HG03280 (cell line): Measurements from ENCODE around the gene TBC1D32.
"Not testable (repeated sequence)": the region's sequence is repeated elsewhere in the genome, so short reads cannot be mapped to it uniquely, and the experiment has no call there.

Experiments used
- ATAC-seq: cut with Tn5 transposase; IDR thresholded peaks from one replicate; pipeline ENCODE4 v1.9.1; 2021; ENCODE audit warnings: mild to moderate bottlenecking, moderate library complexity; ENCODE audit not compliant: unreplicated experiment

TBC1D32 gene

DNA sequence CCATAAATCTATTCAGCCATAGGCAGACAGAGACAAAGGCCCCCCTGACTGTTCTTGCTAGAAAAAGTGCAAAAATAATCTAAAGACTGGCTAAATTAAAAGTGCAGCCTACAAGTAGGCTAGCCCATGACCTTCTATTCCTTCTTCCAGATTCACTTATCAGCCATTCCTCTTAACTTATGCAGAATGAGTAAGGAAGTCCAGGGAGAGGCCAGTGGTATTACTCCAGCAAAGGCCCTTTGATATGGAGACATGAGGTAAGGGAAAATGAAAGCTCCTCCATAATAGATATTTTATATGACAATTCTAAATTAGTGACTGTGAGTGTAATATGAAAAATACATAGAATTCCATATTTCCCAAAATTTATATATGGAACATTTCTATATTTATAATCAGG, 199.4 kb downstream of the TBC1D32 start:
- ATAC-seq = no peak

DNA sequence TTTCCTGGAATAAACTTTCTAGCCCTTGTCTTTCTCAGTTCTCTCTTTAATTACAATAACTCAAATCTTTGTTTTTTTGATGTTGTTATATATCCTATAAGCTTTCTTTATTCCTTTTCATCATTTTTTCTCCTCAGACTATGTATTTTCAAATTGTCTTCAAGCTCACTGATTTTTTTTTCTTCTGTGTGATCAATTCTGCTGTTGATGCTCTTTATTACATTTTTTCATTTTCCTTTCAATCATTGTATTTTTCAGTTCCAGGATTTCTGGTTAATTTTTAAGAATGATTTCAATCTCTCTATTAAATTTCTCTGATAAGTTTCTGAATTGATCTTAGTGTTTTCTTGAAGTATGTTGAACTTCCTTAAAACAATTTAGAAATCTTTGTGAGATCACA, 209.7 kb downstream of the TBC1D32 start:
- no peak for ATAC-seq

DNA sequence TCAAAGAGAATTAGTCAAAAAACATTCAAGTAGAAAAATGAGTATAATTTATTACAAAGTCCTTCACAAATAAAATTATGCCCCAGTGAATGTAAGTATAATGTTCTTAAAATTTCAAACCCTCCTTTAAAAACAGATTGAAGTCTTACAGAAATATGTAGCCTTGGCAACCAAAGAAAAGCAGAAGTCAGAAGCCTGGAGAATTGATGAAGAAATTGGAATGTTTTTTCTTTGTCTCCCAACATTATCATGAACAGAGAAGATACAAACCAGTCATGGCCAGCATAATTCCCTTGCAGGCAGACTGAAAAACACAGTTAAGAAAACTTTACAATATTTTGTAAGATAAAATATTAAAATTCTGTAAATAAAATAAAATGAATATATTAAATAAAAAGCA, 221.9 kb downstream of the TBC1D32 start:
- ATAC-seq = no peak

- no peak for ATAC-seq
Observed at GRCh38 chr6:121110733-121111132, 223.5 kb downstream of the TBC1D32 start.

GRCh38 chr6:121106962-121107361, 227.3 kb downstream of the TBC1D32 start:
- ATAC-seq = no peak

GRCh38 chr6:121105461-121105860, 228.8 kb downstream of the TBC1D32 start:
- ATAC-seq = no peak

GRCh38 chr6:121093928-121094327, 240.4 kb downstream of the TBC1D32 start:
- ATAC-seq = no peak

GRCh38 chr6:121090492-121090891, 243.8 kb downstream of the TBC1D32 start:
- ATAC-seq = no peak

GRCh38 chr6:121086876-121087275, 247.4 kb downstream of the TBC1D32 start:
- no peak for ATAC-seq

DNA sequence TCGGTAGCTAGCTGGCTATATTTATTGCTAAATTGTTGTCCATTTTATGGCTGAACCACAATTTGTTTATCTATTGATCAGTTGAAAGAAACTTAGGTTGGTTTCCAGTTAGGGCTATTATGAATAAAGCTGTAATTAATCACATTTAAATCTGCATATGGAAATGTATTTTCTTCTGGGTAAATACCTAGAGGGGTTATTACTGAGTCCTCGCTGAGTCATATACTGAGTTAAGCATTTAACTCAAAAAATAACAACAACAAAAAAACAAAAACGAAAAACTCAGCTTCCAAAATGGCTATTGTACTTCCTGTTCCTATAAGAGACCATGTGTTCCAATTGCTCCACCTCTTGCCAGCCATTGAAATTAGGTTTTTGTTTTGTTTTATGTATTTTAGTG, 258.2 kb downstream of the TBC1D32 start:
- ATAC-seq = no peak

DNA sequence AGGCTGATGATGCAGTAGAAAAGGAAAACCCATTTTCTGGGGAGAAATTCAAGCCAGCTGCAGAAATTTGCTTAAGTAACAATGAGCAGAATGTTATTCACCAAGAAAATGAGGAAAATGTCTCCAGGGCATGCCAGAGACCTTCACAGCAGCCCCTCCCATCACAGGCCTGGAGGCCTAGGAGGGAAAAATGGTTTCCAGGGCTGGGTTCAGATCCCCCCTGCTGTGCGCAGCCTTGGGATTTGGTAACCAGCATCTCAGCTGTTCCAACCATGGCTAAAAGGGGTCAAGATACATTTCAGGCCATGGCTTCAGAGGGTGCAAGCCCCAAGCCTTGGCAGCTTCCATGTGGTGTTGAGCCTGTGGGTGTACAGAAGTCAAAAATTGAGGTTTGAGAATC, 265.5 kb downstream of the TBC1D32 start:
- ATAC-seq = not testable (repeated sequence)

DNA sequence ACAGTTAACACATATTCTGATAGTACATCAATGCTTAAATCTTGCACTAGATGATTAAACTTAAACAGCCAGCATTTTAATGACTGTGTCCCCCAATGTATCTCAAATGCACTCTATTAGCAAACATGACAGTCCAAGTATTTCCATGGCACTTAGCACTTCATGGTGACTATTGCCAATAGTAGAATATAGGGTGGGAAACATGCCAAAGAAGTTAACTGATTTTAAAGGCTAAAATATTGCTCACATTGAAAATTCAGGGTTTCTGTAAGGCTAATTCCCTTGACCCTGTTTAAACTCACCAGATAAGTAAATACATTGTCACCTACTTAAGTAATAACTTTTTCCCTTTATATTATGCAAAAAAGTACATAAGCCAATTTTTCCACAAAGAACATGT, 266.9 kb downstream of the TBC1D32 start:
- ATAC-seq = no peak

GRCh38 chr6:121064345-121064744, 269.9 kb downstream of the TBC1D32 start:
- no peak for ATAC-seq

- peak; percentile 69 for ATAC-seq
Observed at GRCh38 chr6:121055572-121056163, 278.6 kb downstream of the TBC1D32 start.

DNA sequence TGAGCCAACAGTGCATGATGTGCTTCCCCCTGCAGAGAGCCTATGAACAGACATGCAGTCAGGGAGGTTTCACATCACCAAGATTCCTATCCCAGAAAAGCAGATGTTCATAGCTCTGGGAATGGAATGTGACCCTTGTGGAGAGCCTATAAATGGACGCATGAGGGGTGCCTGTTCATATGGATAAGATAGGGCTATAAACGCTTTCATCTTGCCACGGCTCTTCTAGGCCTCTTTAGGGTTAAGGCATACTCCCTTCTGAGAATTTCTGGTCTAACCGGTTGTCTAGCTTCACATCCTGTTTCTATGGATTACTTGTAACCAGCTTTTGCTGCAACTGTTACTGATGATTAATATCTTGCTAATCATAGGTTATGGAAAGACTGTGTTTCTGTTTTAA, 285.7 kb downstream of the TBC1D32 start:
- not testable (repeated sequence) for ATAC-seq

GRCh38 chr6:121044905-121045304, 289.4 kb downstream of the TBC1D32 start:
- not testable (repeated sequence) for ATAC-seq

GRCh38 chr6:121043706-121044105, 290.6 kb downstream of the TBC1D32 start:
- ATAC-seq = not testable (repeated sequence)

- ATAC-seq = not testable (repeated sequence)
Observed at GRCh38 chr6:121043211-121043610, 291.1 kb downstream of the TBC1D32 start.

DNA sequence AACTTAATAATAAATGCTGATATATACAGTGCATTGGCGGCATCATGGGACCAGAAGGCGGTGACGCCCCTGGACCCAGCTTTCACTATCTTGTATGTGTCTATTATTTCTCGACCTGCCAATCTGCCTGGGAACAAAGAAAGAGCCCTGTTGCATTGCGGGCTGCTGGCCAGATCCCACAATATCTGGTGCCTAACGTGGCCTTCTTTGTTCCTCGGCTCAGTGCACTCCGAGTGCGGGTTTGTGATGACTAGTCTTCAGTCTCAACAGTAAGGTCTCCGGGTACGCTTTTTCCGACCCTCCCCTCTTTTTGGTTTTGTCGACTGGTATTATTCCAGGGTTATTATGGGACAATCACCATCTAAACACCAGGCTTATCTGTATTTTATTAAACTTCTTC, 291.5 kb downstream of the TBC1D32 start:
- no peak for ATAC-seq

GRCh38 chr6:121040831-121041230, 293.4 kb downstream of the TBC1D32 start:
- ATAC-seq = no peak

- ATAC-seq = no peak
Observed at GRCh38 chr6:121033091-121033490, 301.2 kb downstream of the TBC1D32 start.

- ATAC-seq = no peak
Observed at GRCh38 chr6:121032268-121033006, 301.8 kb downstream of the TBC1D32 start.
